A673 (cell line): ENCODE results near the gene IL4.

Source experiments
- CTCF ChIP-seq: fragments of 300-800, 200-600 bp; sonication (generic); conservative IDR thresholded peaks from 2 replicates; pipeline ENCODE4 v1.5.1; 2017; ENCODE audit warnings: low read depth, mild to moderate bottlenecking, antibody characterized with exemption, low read length, moderate library complexity, mixed read lengths
- EZH2 ChIP-seq: fragments of 200-600 bp; sonication (generic); IDR thresholded peaks from 2 replicates; pipeline ENCODE4 v1.6.1; 2017; ENCODE audit warnings: borderline replicate concordance, low read depth, mild to moderate bottlenecking, mixed read lengths, antibody characterized with exemption, low read length; ENCODE audit not compliant: poor library complexity, severe bottlenecking

GRCh38 chr5:132663771-132664695 lies 9.8 kb upstream of the IL4 start:
- TF ChIP-seq CTCF = no peak
- no peak for TF ChIP-seq EZH2
